Measurements from ENCODE around the gene NRTN. TPM values are rescaled to one million over a fixed set of nuclear protein-coding genes. Genes with fewer than 3 reads are reported as not detected.
"Not testable (repeated sequence)": the region's sequence is repeated elsewhere in the genome, so short reads cannot be mapped to it uniquely, and the experiment has no call there.

The NRTN gene, protein sequence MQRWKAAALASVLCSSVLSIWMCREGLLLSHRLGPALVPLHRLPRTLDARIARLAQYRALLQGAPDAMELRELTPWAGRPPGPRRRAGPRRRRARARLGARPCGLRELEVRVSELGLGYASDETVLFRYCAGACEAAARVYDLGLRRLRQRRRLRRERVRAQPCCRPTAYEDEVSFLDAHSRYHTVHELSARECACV
- 6.2 TPM for total RNA-seq

DNA sequence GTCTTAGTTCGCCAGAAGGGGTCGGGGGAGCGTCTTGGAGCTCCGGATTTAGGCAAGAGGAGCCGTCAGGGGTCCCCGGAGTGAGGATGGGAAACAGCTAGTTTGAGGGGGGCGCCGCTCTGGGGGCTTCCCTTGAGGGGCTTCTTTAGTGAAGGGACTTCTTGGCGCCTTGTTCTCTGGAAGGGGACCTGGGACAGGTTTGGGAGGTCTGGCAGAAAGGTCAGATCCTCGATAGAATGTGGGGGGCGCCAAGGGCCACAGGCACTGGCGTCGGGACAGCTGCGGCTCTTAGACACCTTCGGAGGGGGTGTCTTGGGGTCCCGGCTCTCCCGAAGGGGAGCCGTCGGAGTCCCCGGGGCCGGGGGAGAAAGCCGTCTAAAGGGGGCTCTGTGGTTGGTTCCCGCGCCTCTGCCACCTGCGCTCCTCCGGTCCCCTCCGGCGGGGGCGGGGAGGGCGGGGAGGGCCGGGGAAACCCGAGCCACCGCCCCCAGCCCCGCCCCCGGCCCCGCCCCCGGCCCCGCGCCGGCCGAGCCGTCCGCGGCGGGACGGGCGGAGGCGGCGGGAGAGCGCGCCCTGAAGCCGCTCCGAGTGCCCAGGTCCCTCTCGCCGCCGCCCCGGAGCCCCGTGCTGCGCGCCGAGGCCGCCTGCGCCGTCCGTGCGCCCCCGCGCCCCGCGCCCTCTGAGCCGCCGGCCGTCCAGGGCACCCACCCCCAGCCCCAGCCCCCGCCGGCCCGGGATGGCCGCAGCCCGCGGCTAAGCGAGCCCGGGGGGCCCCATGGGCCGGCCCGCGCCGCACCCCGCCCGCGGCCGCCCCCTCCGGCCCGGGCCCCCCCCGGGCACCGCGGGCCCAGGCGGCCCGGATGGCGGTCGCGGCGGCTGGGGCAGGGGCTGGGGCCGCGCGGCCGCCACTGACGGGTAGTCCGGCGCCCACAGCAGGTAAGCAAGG is at the start of gene NRTN:
Gene NRTN, plus strand, starts transcription at position 552 of the 946 bp plus-strand sequence. CDS start 19,099 bp downstream, outside the sequence.
- DNase-seq (ENCODE audit: low spot score) = no peak

DNA sequence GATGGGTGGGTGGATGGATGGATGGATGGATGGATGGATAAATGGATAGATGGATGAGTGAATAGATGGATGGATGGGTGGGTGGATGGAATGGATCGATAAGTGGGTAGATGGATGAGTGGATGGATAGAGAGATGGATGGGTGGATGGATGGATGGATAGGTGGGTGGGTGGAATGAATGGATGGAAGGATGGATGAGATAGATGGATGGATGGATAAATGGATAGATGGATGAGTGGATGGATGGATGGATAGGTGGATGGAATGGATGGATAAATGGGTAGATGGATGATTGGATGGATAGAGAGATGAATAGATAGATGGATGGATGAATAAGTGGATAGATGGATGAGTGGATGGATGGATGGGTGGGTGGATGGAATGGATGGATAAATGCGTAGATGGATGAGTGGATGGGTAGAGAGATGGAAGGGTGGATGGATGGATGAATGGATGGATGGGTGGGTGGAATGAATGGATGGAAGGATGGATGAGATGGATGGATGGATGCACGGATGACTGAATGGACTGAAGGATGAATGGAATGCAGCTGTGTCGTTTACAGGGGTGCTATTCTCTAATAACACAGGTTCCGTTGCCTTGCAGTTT is 42.2 kb upstream of the NRTN start:
- DNase-seq (ENCODE audit: low spot score) = no peak

- no peak for DNase-seq (ENCODE audit: low spot score)
These were observed 39.6 kb upstream of the NRTN start for GRCh38 chr19:5765220-5765619.

DNA sequence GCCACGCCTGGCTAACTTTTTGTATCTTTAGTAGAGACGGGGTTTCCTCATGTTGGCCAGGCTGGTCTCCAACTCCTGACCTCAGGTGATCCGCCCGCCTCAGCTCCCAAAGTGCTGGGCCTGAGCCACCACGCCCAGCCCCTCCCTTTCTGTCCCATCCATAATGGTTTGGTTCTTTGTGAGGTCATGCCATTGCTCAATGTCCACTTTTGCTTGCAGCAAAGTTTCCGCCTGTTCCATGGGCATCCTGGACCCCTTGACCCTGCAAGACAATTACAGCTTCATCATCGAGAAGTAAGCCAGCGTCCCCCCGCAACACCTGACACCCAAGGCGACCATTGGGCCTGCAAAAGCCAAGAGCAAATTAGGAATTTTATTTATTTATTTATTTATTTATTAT is 36.9 kb upstream of the NRTN start:
- DNase-seq (ENCODE audit: low spot score) = no peak

- no peak for DNase-seq (ENCODE audit: low spot score)
These were observed 32.5 kb upstream of the NRTN start for GRCh38 chr19:5772416-5772815.

DNA sequence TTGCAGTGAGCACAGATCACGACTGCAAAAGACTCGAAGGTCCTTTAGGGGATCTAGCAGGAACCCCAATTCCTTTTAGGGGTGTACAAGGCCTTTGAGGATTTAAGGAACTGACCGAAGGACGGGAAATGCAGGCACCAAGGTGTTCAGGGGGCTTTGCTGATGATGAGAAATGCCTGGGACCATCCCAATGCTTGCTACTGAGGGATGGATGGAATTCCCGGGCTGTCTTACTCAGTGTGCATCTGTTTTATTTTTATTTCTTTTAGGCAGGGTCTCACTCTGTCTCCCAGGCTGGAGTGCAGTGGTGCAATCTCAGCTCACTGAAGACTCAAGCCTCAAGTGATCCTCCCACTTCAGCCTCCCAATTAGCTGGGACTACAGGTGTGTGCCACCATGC is 31.6 kb upstream of the NRTN start:
- DNase-seq (ENCODE audit: low spot score) = no peak

- DNase-seq (ENCODE audit: low spot score) = no peak
These were observed 29.9 kb upstream of the NRTN start for GRCh38 chr19:5774921-5775320.

GRCh38 chr19:5775668-5776309 is 29.1 kb upstream of the NRTN start:
- no peak for DNase-seq (ENCODE audit: low spot score)

DNA sequence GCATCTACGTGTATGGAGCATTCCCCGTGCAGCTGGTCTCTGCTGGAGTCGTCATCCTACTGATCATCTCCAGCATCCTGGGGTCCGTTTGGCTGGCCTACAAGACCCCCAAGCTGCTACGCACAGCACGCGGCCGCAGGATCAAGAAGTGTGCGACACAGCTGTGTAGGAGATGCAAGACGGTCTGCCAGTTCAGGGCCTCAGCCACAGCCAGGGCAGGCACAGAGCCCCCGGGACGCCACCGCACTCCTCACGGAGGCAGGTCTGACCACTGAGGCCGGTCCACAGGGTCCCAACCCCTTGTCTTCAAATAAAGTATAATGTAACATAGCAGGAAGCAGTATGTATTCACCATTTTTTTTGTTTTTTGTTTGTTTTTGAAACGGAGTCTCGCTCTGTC is 26.5 kb upstream of the NRTN start:
- no peak for DNase-seq (ENCODE audit: low spot score)

- DNase-seq (ENCODE audit: low spot score) = not testable (repeated sequence)
These were observed 24.0 kb upstream of the NRTN start for GRCh38 chr19:5780916-5781315.

DNA sequence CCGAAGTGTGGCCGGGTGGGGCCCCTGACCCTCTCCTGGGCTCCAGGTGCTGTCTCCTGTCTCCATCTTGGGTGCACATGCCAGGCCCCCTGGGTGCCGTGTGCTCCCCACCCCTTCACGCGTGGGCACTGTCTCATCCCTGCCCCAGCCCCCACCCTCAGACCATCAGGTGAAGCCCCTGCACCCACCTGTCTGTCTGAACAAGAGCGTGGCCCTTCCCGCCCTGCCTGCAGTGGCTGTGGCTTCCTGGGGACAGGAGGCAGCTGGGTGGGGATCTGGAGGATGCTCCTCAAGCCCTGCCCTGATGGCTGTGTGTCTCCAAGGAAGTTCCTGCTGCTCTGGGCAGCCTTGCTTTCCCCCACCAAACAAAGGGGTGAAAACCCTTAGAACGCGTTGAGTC is 22.5 kb upstream of the NRTN start:
- DNase-seq (ENCODE audit: low spot score) = no peak

GRCh38 chr19:5782945-5783919 is 21.6 kb upstream of the NRTN start:
- DNase-seq (ENCODE audit: low spot score) = no peak

DNA sequence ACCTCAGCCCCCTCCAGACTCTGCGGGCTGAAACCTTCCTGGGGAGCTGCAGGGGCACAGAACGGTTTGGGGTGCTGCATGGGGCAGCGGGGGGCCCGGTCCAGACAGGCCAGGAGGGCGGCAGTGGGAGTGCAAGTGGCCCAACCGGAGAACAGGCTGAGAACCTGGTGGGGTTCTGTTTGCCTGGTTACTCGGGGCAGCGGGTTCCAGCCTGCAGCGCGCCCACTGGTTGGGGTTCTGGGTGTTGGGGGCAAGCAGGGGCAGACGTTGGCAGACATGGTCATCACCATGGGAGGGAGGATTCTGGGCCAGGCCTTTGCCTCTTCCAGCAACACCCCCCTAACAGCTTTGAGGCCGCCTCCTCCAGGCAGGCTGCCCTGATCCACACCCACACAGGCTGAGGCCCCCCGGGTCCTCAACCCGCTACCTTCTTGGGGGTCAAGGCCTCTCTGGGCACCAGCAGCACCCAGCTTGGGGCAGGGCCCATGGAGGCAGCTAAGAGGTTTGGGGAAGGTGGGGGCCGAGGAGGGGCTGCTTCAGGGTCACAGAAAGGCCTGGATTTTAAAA is 20.2 kb upstream of the NRTN start, which contains the start of gene PRR22:
Gene PRR22, minus strand, starts transcription at position 166 of the 567 bp plus-strand sequence. Its CDS starts 86 bp downstream, at position 80.
- DNase-seq (ENCODE audit: low spot score) = no peak

DNA sequence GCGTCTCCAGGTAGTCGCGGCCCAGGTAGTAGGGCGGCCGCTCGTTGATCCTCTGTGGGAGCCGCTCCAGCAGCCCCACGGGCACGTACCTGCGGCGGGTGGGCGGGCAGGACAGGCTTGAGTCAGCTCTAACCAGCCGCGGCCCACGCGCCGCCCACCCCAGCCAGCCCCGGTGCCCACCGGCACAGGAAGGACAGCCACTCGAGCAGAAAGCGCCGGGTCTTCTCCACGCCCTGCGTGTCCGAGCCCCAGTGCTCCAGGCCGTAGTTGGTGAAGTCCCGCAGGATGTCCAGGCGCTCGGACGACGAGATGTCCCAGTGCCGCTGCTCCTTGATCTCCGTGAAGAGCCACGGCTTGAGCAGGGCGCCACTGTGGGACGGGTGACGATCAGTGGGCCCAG is 19.4 kb upstream of the NRTN start:
- no peak for DNase-seq (ENCODE audit: low spot score)

DNA sequence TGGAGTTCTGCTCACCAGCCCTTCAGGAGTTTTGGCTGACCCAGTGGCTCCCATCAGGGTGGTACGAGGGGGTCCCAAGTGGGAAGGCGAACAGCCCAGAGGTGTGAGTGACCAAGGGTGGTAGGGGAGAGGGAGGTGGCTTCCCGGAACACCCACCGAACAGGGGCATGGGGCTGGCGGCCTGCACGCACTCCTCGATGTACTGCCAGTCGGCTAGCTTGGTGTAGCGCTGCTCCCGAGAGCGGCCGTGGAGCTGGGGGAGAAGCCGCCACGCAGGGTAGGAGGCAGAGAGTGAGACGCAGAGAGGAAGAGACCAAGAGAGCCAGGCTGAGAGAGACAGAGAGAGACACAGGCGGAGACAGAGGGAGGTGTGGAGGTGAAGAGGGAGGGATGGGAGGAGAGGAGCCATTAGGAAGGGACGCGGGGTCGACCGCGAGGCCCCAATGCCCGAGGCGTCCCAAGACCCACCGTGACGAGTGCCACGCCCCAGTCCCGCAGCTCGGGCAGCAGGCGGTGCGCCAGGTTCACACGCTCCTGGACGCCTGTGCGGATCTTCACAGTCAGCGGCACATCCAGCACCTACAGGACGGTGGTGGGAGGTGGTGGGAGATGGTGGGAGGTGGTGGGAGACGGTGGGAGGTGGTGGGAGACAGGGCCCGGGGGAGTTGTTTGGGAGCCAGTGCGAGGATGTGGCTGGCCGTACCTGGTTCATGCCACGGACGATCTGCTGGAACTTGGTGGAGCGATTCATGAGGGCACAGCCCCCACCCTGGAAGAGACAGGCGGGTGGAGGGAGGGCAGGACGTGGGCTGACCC is 18.1 kb upstream of the NRTN start:
- no peak for DNase-seq (ENCODE audit: low spot score)

DNA sequence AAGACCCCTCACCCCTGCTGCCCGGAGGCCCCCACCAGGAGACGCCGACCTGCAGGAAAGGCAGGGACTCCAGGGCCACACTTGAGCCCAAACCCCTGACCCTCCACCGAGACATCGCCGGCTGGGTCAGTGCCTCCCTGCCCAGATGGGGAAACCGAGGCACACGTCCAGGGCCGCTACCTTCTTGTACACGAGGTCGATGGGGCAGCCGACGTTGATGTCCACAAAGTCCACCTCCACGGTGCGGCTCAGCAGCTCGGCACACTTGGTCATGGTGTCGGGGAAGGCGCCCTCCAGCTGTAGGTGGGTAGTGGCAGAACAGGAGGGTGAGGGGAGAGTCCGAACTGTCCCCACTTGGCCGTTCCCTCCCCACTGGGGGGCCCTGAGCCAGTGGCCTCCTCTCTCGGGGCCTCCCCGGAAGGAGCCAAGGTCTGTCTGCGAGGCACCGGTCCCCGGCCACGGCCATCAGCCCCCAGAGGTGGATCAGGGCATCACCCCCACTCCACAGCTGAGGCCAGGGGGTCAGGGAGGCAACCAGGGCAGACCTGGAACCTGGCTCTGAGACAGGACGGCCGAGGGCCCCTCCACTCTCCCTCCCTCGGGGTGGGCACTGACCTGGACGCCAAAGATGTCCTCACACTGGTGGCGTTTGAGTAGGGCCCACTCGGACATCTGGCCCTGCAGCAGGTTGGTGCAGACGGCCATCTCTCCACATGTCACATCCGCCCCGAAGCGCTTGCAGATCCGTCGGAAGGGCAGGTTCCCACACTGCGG is 17.3 kb upstream of the NRTN start:
- DNase-seq (ENCODE audit: low spot score) = no peak

DNA sequence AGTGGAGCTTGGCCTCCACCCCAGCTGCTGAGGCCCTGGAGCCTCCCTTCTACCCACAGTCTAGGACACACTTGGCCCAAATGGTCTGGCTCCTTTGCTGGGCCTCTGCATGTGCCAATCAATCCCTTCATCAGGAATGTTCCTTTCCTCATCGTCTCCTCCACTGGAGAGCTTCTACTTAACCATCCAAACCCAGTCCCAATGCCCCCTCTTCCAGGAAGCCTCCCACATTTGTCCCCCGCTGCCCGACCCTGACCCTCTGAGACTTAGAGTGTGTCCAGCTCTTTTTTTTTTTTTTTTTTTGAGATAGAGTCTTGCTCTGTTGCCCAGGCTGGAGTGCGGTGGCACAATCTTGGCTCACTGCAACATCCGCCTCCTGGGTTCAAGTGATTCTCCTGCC is 16.4 kb upstream of the NRTN start:
- DNase-seq (ENCODE audit: low spot score) = no peak

GRCh38 chr19:5789351-5789761 is 15.5 kb upstream of the NRTN start:
- no peak for DNase-seq (ENCODE audit: low spot score)
